H9 (cell line): ENCODE results near the gene MAPT. TPM values are rescaled to one million over a fixed set of nuclear protein-coding genes. Genes with fewer than 3 reads are reported as not detected.

Source experiments
- DNase-seq: peaks from one replicate; pipeline ENCODE4 v3.0.0-alpha.2; 2017
- H2AFZ ChIP-seq: one replicate; pipeline ENCODE4 v1.6.1; 2013; ENCODE audit warnings: mild to moderate bottlenecking, low read length, control low read depth, moderate library complexity
- H2AK5ac ChIP-seq: 2 replicates; pipeline ENCODE4 v1.6.1; 2013; ENCODE audit warnings: low read length, control low read depth, mixed read lengths; ENCODE audit not compliant: insufficient read length
- H2BK120ac ChIP-seq: one replicate; pipeline ENCODE4 v1.6.1; 2013; ENCODE audit warnings: low read depth, mild to moderate bottlenecking, low read length, control low read depth, inconsistent platforms; ENCODE audit not compliant: poor library complexity, severe bottlenecking
- H2BK12ac ChIP-seq: 2 replicates; pipeline ENCODE4 v1.6.1; 2013; ENCODE audit warnings: low read length, control low read depth, mixed read lengths, low read depth; ENCODE audit not compliant: insufficient read length
- H2BK15ac ChIP-seq: 2 replicates; pipeline ENCODE4 v1.6.1; 2013; ENCODE audit warnings: low read depth, low read length, control low read depth
- H2BK20ac ChIP-seq: one replicate; pipeline ENCODE4 v1.6.1; 2013; ENCODE audit warnings: low read depth, mild to moderate bottlenecking, low read length, control low read depth, inconsistent platforms; ENCODE audit not compliant: poor library complexity, severe bottlenecking
- H2BK5ac ChIP-seq: 2 replicates; pipeline ENCODE4 v1.6.1; 2013; ENCODE audit warnings: low read length, control low read depth, mixed read lengths; ENCODE audit not compliant: insufficient read length
- H3K14ac ChIP-seq: 2 replicates; pipeline ENCODE4 v1.6.1; 2013; ENCODE audit warnings: low read length, control low read depth; ENCODE audit not compliant: insufficient read depth
- H3K18ac ChIP-seq: 2 replicates; pipeline ENCODE4 v1.6.1; 2013; ENCODE audit warnings: low read depth, mild to moderate bottlenecking, mixed read lengths, low read length, control low read depth; ENCODE audit not compliant: insufficient read length
- H3K23ac ChIP-seq: 2 replicates; pipeline ENCODE4 v1.6.1; 2013; ENCODE audit warnings: low read length, control low read depth, mixed read lengths, low read depth; ENCODE audit not compliant: insufficient read length
- H3K23me2 ChIP-seq: 2 replicates; pipeline ENCODE4 v1.6.1; 2013; ENCODE audit warnings: low read depth, mild to moderate bottlenecking, mixed read lengths, low read length, control low read depth; ENCODE audit not compliant: insufficient read length, poor library complexity, severe bottlenecking
- H3K27ac ChIP-seq: 2 replicates; pipeline ENCODE4 v1.5.1; 2013; ENCODE audit warnings: low read length, control low read depth, mixed read lengths, low read depth; ENCODE audit not compliant: insufficient read length
- H3K27me3 ChIP-seq: 2 replicates; pipeline ENCODE4 v1.6.1; 2013; ENCODE audit warnings: low read length, control low read depth, inconsistent platforms; ENCODE audit not compliant: insufficient read depth
- H3K4ac ChIP-seq: 2 replicates; pipeline ENCODE4 v1.6.1; 2013; ENCODE audit warnings: low read depth, mild to moderate bottlenecking, control low read depth, inconsistent platforms, low read length, moderate library complexity
- H3K4me1 ChIP-seq: 2 replicates; pipeline ENCODE4 v1.6.1; 2013; ENCODE audit warnings: low read length, control low read depth, inconsistent platforms; ENCODE audit not compliant: insufficient read depth
- H3K4me2 ChIP-seq: 2 replicates; pipeline ENCODE4 v1.6.1; 2013; ENCODE audit warnings: low read length, control low read depth, mixed read lengths; ENCODE audit not compliant: insufficient read length, insufficient read depth
- H3K56ac ChIP-seq: 2 replicates; pipeline ENCODE4 v1.6.1; 2013; ENCODE audit warnings: low read depth, mild to moderate bottlenecking, mixed read lengths, low read length, control low read depth; ENCODE audit not compliant: insufficient read length
- H3K79me1 ChIP-seq: 2 replicates; pipeline ENCODE4 v1.6.1; 2013; ENCODE audit warnings: low read depth, mild to moderate bottlenecking, moderate library complexity, low read length, control low read depth, inconsistent platforms; ENCODE audit not compliant: insufficient read depth, poor library complexity, severe bottlenecking
- H3K79me2 ChIP-seq: 2 replicates; pipeline ENCODE4 v1.6.1; 2013; ENCODE audit warnings: low read length, control low read depth, inconsistent platforms; ENCODE audit not compliant: insufficient read depth
- H3K9ac ChIP-seq: 2 replicates; pipeline ENCODE4 v1.6.1; 2013; ENCODE audit warnings: low read length, control low read depth, mixed read lengths; ENCODE audit not compliant: insufficient read length; ENCODE audit errors: extremely low read depth
- H3K9me3 ChIP-seq: one replicate; pipeline ENCODE4 v1.6.1; 2013; ENCODE audit warnings: low read depth, low read length, inconsistent platforms; ENCODE audit not compliant: control insufficient read depth
- H3T11ph ChIP-seq: one replicate; pipeline ENCODE4 v1.6.1; 2013; ENCODE audit warnings: mild to moderate bottlenecking, low read length, control low read depth, inconsistent platforms
- H4K20me1 ChIP-seq: one replicate; pipeline ENCODE4 v1.6.1; 2013; ENCODE audit not compliant: control insufficient read depth, insufficient read length, insufficient read depth
- H4K5ac ChIP-seq: 2 replicates; pipeline ENCODE4 v1.6.1; 2013; ENCODE audit warnings: low read depth, mild to moderate bottlenecking, mixed read lengths, low read length, control low read depth; ENCODE audit not compliant: insufficient read length
- H4K8ac ChIP-seq: replicated peaks from 2 replicates; pipeline ENCODE4 v1.6.1; 2013; ENCODE audit warnings: low read length, control low read depth, mixed read lengths, low read depth; ENCODE audit not compliant: insufficient read length
- H4K91ac ChIP-seq: 2 replicates; pipeline ENCODE4 v1.6.1; 2013; ENCODE audit warnings: low read depth, mild to moderate bottlenecking, moderate library complexity, mixed read lengths, low read length, control low read depth; ENCODE audit not compliant: insufficient read length
- H3K27ac Mint-ChIP-seq, 3 experiments: 2 replicates in 2 of 3; 3 replicates in 1 of 3; pipeline ENCODE4 v1.8.0; 2020 to 2021; ENCODE audit warnings: mixed read lengths in 3 of 3, mild to moderate bottlenecking in 1 of 3, moderate library complexity in 1 of 3
- H3K27me3 Mint-ChIP-seq: 2 replicates; pipeline ENCODE4 v1.8.0; 2021; ENCODE audit warnings: low read depth, mild to moderate bottlenecking, moderate library complexity, mixed read lengths
- H3K36me3 Mint-ChIP-seq, 3 experiments: 2 replicates in 2 of 3; 3 replicates in 1 of 3; pipeline ENCODE4 v1.8.0; 2020 to 2021; ENCODE audit warnings: low read depth in 3 of 3, mixed read lengths in 3 of 3; ENCODE audit not compliant: insufficient read depth in 1 of 3
- H3K4me1 Mint-ChIP-seq, 2 experiments: 2 replicates each; pipeline ENCODE4 v1.8.0; 2020; ENCODE audit warnings: mixed read lengths in 2 of 2
- H3K4me3 Mint-ChIP-seq, 2 experiments: 2 replicates in 1 of 2; 3 replicates in 1 of 2; pipeline ENCODE4 v1.8.0; 2020 to 2021; ENCODE audit warnings: mild to moderate bottlenecking in 2 of 2, mixed read lengths in 2 of 2, moderate library complexity in 1 of 2
- H3K9me3 Mint-ChIP-seq, 2 experiments: 2 replicates in 1 of 2; 3 replicates in 1 of 2; pipeline ENCODE4 v1.8.0; 2020; ENCODE audit warnings: mild to moderate bottlenecking in 2 of 2, mixed read lengths in 2 of 2, moderate library complexity in 1 of 2
- CTCF ChIP-seq: fragments of 200-600 bp; sonication (generic); conservative IDR thresholded peaks from 3 replicates; pipeline ENCODE4 v1.8.0; 2021; ENCODE audit warnings: antibody characterized with exemption, mild to moderate bottlenecking
- WGBS: extraction: QIAGEN DNeasy Blood & Tissue Kit; methylation state at CpG from one replicate; pipeline ENCODE4 v1.1.7; 2013; ENCODE audit warnings: missing lambda C conversion rate, low lambda C conversion rate, mixed read lengths; ENCODE audit not compliant: insufficient read length; ENCODE audit errors: extremely low coverage; 5-methylcytosine and 5-hydroxymethylcytosine counted together
- total RNA-seq: library from RNA; stranded (reverse); gene quantifications from 2 replicates; pipeline ENCODE4 v1.2.1, GENCODE V29; 2021

Gene MAPT
- total RNA-seq, 1 experiment from 2014 or later: 1.6 TPM

GRCh38 chr17:46047398-46047797 is 153.0 kb downstream of the MAPT start:
- Histone ChIP-seq H4K20me1 (no peaks in the 10 kb centered on the region), H3K79me1 (no peaks in the 10 kb centered on the region), H4K5ac (no peak overlapping the region), H3K23me2 (no peaks in the 10 kb centered on the region), H2AFZ (no peak overlapping the region), H3K27me3 (no peaks in the 10 kb centered on the region), H3K23ac (no peak overlapping the region), H3T11ph (no peak overlapping the region), H2BK15ac (no peak overlapping the region), H3K56ac (no peak overlapping the region), H3K14ac (no peak overlapping the region), H3K4ac (no peak overlapping the region), H3K4me1 (no peaks in the 10 kb centered on the region), H4K8ac (no peak overlapping the region), H3K9me3 (no peaks in the 10 kb centered on the region), H2BK120ac (no peak overlapping the region), H2AK5ac (no peak overlapping the region), H3K79me2 (no peaks in the 10 kb centered on the region), H2BK5ac (no peak overlapping the region), H2BK12ac (no peak overlapping the region), H3K27ac (no peak overlapping the region), H3K18ac (no peak overlapping the region), H4K91ac (no peak overlapping the region), H3K9ac (no peak overlapping the region), H3K4me2 (no peak overlapping the region), H2BK20ac (no peak overlapping the region)
- H3K36me3 Mint-ChIP-seq: peaks cover 41 to 83% (median 80%) of the 10 kb centered on the region in 3 experiments; a peak in 6 of 7 replicates
- DNase-seq: no peak
- H3K27ac Mint-ChIP-seq: no peak overlapping the region; a peak in 1 of 7 replicates
- H3K4me1 Mint-ChIP-seq: peaks cover 13 to 18% of the 10 kb centered on the region in 2 experiments
- no CpG with 5 or more reads among the region's 5 CpGs for WGBS
- no peaks in the 10 kb centered on the region for H3K27me3 Mint-ChIP-seq
- H3K9me3 Mint-ChIP-seq: no peaks in the 10 kb centered on the region
- no peak for TF ChIP-seq CTCF
- no peak overlapping the region for H3K4me3 Mint-ChIP-seq
